Measurements from ENCODE around the gene DIAPH2. TPM values are rescaled to one million over a fixed set of nuclear protein-coding genes. Genes with fewer than 3 reads are reported as not detected.

DIAPH2 gene
- total and polyA plus RNA-seq, 8 donors, result 1.9 to 10.0 (median 5.9) TPM

DNA sequence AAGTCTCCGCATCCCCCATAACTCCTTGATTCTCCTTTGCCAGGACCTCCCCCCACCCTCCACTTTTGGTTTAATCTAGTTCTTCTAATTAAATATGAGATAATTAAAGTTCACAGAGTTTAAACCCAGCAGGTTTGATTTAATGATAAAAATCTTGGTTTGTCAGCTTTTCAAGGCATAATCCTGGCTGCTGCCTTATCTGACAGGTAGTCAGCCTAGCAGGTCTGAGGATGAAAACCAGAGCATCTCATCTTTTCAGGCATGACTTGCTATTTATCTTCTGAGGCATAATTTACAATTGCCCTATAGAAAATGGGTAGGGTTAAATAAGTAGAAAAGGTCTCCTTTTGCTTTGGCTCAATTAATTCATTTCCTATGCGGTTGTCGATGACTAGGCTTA is 790.3 kb downstream of the DIAPH2 start:
- no peak overlapping the region for H3K27ac ChIP-seq
- H3K27me3 ChIP-seq, result peaks cover 0 to 6% (median 0%) of the 10 kb centered on the region in 4 donors
- no peaks in the 10 kb centered on the region for H3K4me1 ChIP-seq
- DNase-seq, result no peak
- H3K4me3 ChIP-seq, result no peak overlapping the region
- no peak for FAIRE-seq
- 96 to 98% methylated on average over 3 of the region's 3 CpGs for WGBS, 2 donors
- TF ChIP-seq, protein P1, sequence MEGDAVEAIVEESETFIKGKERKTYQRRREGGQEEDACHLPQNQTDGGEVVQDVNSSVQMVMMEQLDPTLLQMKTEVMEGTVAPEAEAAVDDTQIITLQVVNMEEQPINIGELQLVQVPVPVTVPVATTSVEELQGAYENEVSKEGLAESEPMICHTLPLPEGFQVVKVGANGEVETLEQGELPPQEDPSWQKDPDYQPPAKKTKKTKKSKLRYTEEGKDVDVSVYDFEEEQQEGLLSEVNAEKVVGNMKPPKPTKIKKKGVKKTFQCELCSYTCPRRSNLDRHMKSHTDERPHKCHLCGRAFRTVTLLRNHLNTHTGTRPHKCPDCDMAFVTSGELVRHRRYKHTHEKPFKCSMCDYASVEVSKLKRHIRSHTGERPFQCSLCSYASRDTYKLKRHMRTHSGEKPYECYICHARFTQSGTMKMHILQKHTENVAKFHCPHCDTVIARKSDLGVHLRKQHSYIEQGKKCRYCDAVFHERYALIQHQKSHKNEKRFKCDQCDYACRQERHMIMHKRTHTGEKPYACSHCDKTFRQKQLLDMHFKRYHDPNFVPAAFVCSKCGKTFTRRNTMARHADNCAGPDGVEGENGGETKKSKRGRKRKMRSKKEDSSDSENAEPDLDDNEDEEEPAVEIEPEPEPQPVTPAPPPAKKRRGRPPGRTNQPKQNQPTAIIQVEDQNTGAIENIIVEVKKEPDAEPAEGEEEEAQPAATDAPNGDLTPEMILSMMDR (IDR thresholded peaks at IDR 0.05), result no peak
- no peaks in the 10 kb centered on the region for H3K36me3 ChIP-seq
- no peak for ATAC-seq
- no peaks in the 10 kb centered on the region for H3K9me3 ChIP-seq
- intact Hi-C loops (cut with DNase I), result no loop called here

DNA sequence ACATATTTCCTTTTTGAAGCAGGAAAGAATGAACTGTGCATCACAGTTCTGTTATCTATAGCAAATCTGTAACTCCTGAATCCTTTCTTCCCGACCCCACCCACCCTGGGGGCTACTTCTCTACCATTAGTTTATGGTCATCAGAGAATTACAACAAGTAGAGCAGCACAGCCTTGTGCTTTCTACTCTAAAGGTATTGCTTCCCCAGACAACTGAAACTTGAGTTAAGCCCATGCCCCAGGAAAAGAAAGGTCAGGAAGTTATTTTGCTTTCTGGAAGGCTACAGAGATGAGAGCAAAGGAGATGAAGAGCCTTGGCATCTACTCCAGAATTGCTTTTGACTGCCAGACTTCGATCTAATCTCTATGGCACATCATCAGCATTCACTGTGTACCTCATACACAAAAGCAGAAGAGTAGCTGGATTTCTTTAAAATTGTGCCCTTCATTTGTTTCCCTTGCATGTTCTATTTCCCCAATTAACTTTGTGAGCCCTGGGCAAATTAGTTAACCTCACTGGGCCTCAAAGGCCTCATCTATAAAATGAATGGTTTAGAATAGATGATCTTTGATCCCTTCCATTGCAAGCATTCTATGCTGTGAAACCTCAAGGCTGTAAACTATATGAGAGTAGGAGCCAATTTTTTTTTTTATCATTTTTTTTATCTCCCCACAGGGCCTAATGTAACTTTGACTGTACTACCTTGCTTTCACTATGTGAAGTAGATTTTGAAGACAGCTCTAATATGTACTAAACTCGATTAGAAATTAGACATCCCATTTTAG is 794.7 kb downstream of the DIAPH2 start:
- TF ChIP-seq, protein P1 (IDR thresholded peaks at IDR 0.05), result no peak
- ATAC-seq (no peak), FAIRE-seq (no peak), DNase-seq (no peak)
- no peaks in the 10 kb centered on the region for H3K36me3 ChIP-seq
- intact Hi-C loops (cut with DNase I), result no loop called here
- H3K4me3 ChIP-seq, result no peak overlapping the region
- 54 to 87% methylated on average over 3 of the region's 3 CpGs for WGBS, 2 donors
- no peaks in the 10 kb centered on the region for H3K9me3 ChIP-seq
- no peaks in the 10 kb centered on the region for H3K4me1 ChIP-seq
- H3K27me3 ChIP-seq, result no peaks in the 10 kb centered on the region
- no peak overlapping the region for H3K27ac ChIP-seq

DNA sequence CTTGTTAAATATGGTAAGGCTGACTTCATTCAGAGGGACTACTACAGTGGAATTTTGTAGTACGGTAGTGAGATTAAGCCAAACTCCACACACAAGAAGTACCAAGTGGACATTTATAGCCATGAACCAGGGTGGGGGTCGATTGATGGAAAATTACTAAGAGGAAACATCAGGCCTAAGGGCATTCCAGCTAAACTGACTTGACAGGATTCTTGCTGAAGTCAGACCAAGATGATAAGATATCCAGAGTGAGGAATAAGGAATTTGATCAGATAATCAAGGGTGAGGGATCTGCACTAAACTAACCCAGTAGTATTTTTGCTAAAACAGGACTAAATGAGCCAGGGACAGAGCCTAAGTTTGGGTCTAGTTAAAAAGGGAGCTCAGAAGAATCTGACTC is 796.6 kb downstream of the DIAPH2 start:
- intact Hi-C loops (cut with DNase I), result no loop called here
- no peaks in the 10 kb centered on the region for H3K4me1 ChIP-seq
- FAIRE-seq (no peak), ATAC-seq (no peak), DNase-seq (no peak)
- no peaks in the 10 kb centered on the region for H3K27me3 ChIP-seq
- H3K9me3 ChIP-seq, result no peaks in the 10 kb centered on the region
- H3K36me3 ChIP-seq, result no peaks in the 10 kb centered on the region
- H3K4me3 ChIP-seq, result no peak overlapping the region
- no peak overlapping the region for H3K27ac ChIP-seq
- TF ChIP-seq, protein P1 (IDR thresholded peaks at IDR 0.05), result no peak
- WGBS, 2 donors, result 64 to 84% methylated on average over 2 of the region's 2 CpGs

DNA sequence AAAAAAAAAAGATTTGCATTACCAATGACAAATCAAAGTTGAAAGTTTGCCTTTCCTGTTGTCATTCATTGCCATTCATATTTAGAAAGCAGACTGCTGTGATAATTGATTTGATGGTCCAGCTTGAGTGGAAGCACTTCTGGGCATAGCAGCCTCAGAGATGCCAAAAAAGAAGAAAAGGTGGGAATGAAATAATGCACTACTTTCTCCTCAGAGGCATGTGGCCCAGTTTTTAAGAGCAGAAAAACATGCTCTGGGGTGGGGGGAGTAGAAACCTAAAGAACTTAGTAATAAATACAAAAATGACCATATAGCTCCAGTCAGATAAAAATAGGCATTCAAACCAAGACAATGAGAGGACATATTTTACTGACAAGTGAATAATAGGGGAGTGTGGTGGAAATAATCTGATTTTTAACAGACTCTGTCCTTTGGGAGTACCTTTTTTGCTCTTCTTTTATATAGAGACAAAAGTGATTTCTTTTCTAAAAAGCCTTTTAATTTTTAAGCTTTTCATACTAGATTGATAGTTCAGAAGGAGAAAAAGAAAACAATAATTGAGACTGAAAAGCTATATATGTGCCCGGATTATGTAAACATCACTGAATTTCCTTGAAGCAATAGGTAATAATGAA is 798.1 kb downstream of the DIAPH2 start:
- TF ChIP-seq, protein P1 (IDR thresholded peaks at IDR 0.05), result no peak
- H3K27ac ChIP-seq, result no peak overlapping the region
- H3K36me3 ChIP-seq, result no peaks in the 10 kb centered on the region
- ATAC-seq (no peak), FAIRE-seq (no peak), DNase-seq (no peak)
- intact Hi-C loops (cut with DNase I), result no loop called here
- WGBS, 2 donors, result 77 to 86% methylated on average over 1 of the region's 1 CpG
- no peaks in the 10 kb centered on the region for H3K9me3 ChIP-seq
- H3K4me1 ChIP-seq, result no peaks in the 10 kb centered on the region
- no peaks in the 10 kb centered on the region for H3K27me3 ChIP-seq
- H3K4me3 ChIP-seq, result no peak overlapping the region

DNA sequence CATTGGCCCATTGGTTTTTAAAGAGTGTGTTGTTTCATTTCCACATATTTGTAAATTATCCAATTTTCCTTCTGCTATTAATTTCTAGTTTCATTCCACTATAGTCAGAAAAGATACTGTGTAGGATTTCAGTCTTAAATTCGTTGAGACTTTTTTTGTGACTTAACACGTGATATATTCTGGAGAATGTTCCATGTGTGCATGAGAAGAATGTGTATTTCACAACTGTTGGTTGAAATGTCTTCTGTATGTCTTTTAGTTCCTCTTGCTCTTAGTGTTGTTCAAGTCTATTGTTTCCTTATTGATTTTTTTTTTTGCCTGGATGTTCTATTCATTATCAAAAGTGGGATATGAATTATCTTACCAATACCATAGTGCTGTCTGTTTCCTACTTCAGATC is 806.0 kb downstream of the DIAPH2 start:
- Histone ChIP-seq H3K9me3 (no peaks in the 10 kb centered on the region), H3K36me3 (no peaks in the 10 kb centered on the region), H3K27me3 (peaks cover 0 to 5% (median 2%) of the 10 kb centered on the region in 4 donors), H3K27ac (no peak overlapping the region), H3K4me1 (no peaks in the 10 kb centered on the region), H3K4me3 (no peak overlapping the region)
- DNase-seq, result no peak
- FAIRE-seq, result no peak
- intact Hi-C loops (cut with DNase I), result no loop called here
- TF ChIP-seq, protein P1 (IDR thresholded peaks at IDR 0.05), result no peak
- WGBS, 2 donors, result 81 to 85% methylated on average over 2 of the region's 2 CpGs
- no peak for ATAC-seq

Data from pancreas (tissue), 10 donors.